ENCODE data around the gene TSGA10. TPM values are rescaled to one million over a fixed set of nuclear protein-coding genes. Genes with fewer than 3 reads are reported as not detected.

TSGA10 gene
- total RNA-seq, 1 experiment from 2014 or later: 6.6 TPM

- POLR2A ChIA-PET: no interaction called here
- no peaks in the 10 kb centered on the region for H3K36me3 ChIP-seq (ENCODE audit: control insufficient read depth in 1 of 2, insufficient read depth in 2 of 2, low read length in 2 of 2)
- CTCF ChIA-PET: no interaction called here
- H2AFZ ChIP-seq (ENCODE audit: low read depth, low read length, poor library complexity, severe bottlenecking): no peak overlapping the region
- TF ChIP-seq YY1 (IDR thresholded peaks at IDR 0.05; ENCODE audit: extremely low read depth, insufficient replicate concordance, low read depth, low read length): no peak
- no peaks in the 10 kb centered on the region for H4K20me1 ChIP-seq (ENCODE audit: insufficient read depth)
- H3K9me3 ChIP-seq (ENCODE audit: control insufficient read depth in 1 of 2, insufficient read depth in 1 of 2, low read depth in 1 of 2, low read length in 2 of 2): no peaks in the 10 kb centered on the region
- no peak overlapping the region for H3K4me3 ChIP-seq (replicated peaks in 1 of 2; ENCODE audit: low read depth in 1 of 2, low read length in 2 of 2)
- no peak overlapping the region for H3K9ac ChIP-seq (ENCODE audit: low read length)
- intact Hi-C loops (cut with micrococcal nuclease): no loop called here
- H3K4me2 ChIP-seq (ENCODE audit: low read length): no peak overlapping the region
- H3K79me2 ChIP-seq (ENCODE audit: insufficient read depth, low read length): no peaks in the 10 kb centered on the region
- no TSS peak for BruUV-seq (replicated peaks)
- ATAC-seq (no peak), DNase-seq (ENCODE audit: low read depth, low spot score) (no peak)
- H3K27ac ChIP-seq (ENCODE audit: low read depth, low read length): no peak overlapping the region
- H3K27me3 ChIP-seq (ENCODE audit: insufficient read depth, low read length): no peaks in the 10 kb centered on the region
- H3K9me2 ChIP-seq (ENCODE audit: insufficient read depth): no peaks in the 10 kb centered on the region
- RAD21 ChIA-PET (ENCODE audit: low non-redundant PET in 1 of 2, low total read pairs in 2 of 2, uncharacterized antibody in 2 of 2, unreplicated experiment in 2 of 2): no interaction called here
- H3K4me1 ChIP-seq (ENCODE audit: control insufficient read depth in 1 of 2, insufficient read depth in 2 of 2, low read length in 2 of 2): no peaks in the 10 kb centered on the region
Observed at GRCh38 chr2:99081891-99082290, 72.9 kb downstream of the TSGA10 start.

- Histone ChIP-seq H3K27me3 (ENCODE audit: insufficient read depth, low read length) (no peaks in the 10 kb centered on the region), H3K4me3 (replicated peaks in 1 of 2; ENCODE audit: low read depth in 1 of 2, low read length in 2 of 2) (no peak overlapping the region), H3K36me3 (ENCODE audit: control insufficient read depth in 1 of 2, insufficient read depth in 2 of 2, low read length in 2 of 2) (no peaks in the 10 kb centered on the region), H3K9me2 (ENCODE audit: insufficient read depth) (no peaks in the 10 kb centered on the region), H2AFZ (ENCODE audit: low read depth, low read length, poor library complexity, severe bottlenecking) (no peak overlapping the region), H3K27ac (ENCODE audit: low read depth, low read length) (no peak overlapping the region), H3K4me2 (ENCODE audit: low read length) (no peak overlapping the region), H3K9me3 (ENCODE audit: control insufficient read depth in 1 of 2, insufficient read depth in 1 of 2, low read depth in 1 of 2, low read length in 2 of 2) (no peaks in the 10 kb centered on the region), H3K4me1 (ENCODE audit: control insufficient read depth in 1 of 2, insufficient read depth in 2 of 2, low read length in 2 of 2) (no peaks in the 10 kb centered on the region), H3K9ac (ENCODE audit: low read length) (no peak overlapping the region), H4K20me1 (ENCODE audit: insufficient read depth) (no peaks in the 10 kb centered on the region), H3K79me2 (ENCODE audit: insufficient read depth, low read length) (no peaks in the 10 kb centered on the region)
- RAD21 ChIA-PET (ENCODE audit: low non-redundant PET in 1 of 2, low total read pairs in 2 of 2, uncharacterized antibody in 2 of 2, unreplicated experiment in 2 of 2): no interaction called here
- DNase-seq (ENCODE audit: low read depth, low spot score): no peak
- no TSS peak for BruUV-seq (replicated peaks)
- POLR2A ChIA-PET: no interaction called here
- intact Hi-C loops (cut with micrococcal nuclease): no loop called here
- ATAC-seq: no peak
- TF ChIP-seq, protein P1, sequence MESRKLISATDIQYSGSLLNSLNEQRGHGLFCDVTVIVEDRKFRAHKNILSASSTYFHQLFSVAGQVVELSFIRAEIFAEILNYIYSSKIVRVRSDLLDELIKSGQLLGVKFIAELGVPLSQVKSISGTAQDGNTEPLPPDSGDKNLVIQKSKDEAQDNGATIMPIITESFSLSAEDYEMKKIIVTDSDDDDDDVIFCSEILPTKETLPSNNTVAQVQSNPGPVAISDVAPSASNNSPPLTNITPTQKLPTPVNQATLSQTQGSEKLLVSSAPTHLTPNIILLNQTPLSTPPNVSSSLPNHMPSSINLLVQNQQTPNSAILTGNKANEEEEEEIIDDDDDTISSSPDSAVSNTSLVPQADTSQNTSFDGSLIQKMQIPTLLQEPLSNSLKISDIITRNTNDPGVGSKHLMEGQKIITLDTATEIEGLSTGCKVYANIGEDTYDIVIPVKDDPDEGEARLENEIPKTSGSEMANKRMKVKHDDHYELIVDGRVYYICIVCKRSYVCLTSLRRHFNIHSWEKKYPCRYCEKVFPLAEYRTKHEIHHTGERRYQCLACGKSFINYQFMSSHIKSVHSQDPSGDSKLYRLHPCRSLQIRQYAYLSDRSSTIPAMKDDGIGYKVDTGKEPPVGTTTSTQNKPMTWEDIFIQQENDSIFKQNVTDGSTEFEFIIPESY (IDR thresholded peaks at IDR 0.05; ENCODE audit: extremely low read depth, insufficient replicate concordance, low read length): no peak
- TF ChIP-seq SRF (IDR thresholded peaks at IDR 0.05; ENCODE audit: low read depth) (no peak), CTCF (IDR thresholded peaks at IDR 0.05 in 2 of 3, conservative IDR thresholded peaks at IDR 0.05 in 1 of 3; ENCODE audit: borderline replicate concordance in 1 of 3, insufficient read depth in 1 of 3, low read depth in 2 of 3, low read length in 2 of 3) (no peak)
- CTCF ChIA-PET: no interaction called here
Observed at GRCh38 chr2:99079226-99079625, 75.5 kb downstream of the TSGA10 start.

All from HCT116 (cell line).